Fibroblast of skin of abdomen (primary cell): ENCODE results near the gene SLC18B1. TPM values are rescaled to one million over a fixed set of nuclear protein-coding genes. Genes with fewer than 3 reads are reported as not detected.

Source experiments
- DNase-seq: peaks from one replicate; pipeline ENCODE4 v3.0.0-alpha.2; 2013
- polyA plus RNA-seq, 2 experiments: library from polyadenylated mRNA; unstranded; fragments of 120-200 nt; gene quantifications; one replicate each; pipeline ENCODE4 v1.2.1, GENCODE V29; 2013; ENCODE audit not compliant: insufficient read length in 2 of 2

The SLC18B1 gene
- polyA plus RNA-seq (2013, experiment 1 of 2; ENCODE audit: insufficient read length) = 5.9 TPM
- 6.3 TPM for polyA plus RNA-seq (2013, experiment 2 of 2; ENCODE audit: insufficient read length)

DNA sequence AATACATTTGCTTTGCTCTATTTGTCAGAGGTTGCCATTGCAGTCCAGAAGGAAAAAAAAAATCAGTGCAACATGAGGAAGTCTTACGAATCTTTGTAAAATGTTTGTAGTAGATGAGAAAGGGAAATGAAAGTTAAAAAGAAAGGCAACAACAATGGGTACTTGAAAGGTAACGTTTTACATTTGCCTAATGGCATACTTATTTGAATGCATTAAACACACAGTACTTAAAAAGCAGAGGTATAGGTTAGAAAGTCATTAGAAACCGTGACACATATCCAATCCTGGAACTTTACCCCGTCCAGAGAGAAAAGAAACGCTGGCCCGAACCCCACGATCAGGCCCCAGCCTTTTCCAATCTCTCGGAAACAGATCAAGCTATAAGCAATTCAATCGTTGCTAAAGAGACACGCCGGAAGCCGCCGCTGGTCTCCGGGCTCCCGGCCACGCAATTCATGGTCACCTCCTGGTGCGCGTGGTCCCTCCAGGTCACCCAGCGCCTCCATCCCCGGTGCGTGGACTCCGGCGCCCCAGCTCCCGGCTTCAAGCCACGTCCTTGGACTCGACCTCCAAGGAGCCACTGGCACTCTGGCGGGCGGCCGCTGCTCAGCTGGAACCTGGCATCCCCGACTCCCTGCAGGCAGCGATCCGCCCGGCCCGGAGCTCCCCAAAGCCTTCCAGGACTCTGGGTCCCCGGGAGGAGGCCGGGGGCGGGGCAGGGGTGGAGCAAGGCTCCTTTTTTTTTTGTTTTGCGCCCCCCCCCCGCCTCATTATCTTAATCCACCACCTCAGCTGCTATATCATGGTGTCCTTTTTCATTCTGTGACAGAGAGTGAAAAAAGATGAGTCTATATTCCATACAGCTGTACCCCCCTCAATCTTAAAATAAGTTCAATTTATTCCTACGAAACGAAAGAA, at the start of gene SLC18B1:
TSS of gene SLC18B1 (minus strand) at position 687 of the 918 bp plus-strand sequence. CDS start at position 506, 181 bp downstream.
- peak; percentile 16 for DNase-seq

DNA sequence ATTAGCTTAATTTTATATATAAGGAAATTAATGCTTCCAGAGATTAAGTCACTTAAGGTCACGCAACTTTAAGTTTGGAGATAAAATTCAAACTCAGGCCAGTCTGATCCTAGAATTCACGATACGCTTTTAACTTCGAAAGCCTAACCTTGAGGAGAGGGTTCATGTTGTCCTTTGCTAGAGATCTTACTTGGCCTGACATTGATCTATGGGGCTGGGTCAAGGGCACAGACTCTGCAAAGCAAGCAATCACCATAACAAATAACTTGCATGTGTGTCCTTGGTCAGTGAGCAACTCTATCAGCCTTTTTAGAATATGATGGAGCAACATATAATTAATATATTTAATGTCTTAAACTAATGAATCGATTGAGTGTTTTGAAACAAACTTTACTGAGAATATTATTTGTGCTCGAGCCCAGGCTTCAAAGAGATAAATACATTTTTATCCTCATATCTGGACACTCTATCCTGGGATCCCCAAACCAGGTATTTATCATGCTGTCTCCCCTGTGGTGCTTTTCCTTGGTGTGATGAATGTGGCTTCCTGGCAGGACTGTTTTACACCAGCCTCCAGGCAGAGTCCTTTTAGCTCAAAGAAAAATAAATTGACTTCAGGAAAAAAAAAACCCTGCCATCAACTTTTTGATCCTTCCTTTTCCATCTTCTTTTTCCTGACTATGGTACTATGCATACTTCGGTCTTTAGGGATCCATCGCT, 45.0 kb upstream of the SLC18B1 start:
- DNase-seq = no peak

DNA sequence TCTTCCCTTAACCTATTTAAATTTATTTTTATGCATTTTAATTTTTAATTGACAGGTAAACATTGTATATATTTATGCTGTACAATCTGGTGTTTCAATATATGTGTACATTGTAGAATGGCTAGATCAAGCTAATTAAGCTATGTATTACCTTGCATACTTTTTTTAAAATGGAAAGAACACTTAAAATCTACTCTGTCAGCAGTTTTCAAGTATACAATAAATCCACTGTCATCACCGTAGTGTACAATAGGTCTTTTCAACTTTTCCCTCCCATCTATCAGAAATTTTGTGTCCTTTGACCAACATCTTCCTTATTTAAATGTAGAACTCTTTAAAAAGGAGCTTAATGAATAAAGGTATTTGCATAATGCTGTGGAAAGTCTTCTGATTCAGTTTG, 43.5 kb upstream of the SLC18B1 start:
- no peak for DNase-seq

DNA sequence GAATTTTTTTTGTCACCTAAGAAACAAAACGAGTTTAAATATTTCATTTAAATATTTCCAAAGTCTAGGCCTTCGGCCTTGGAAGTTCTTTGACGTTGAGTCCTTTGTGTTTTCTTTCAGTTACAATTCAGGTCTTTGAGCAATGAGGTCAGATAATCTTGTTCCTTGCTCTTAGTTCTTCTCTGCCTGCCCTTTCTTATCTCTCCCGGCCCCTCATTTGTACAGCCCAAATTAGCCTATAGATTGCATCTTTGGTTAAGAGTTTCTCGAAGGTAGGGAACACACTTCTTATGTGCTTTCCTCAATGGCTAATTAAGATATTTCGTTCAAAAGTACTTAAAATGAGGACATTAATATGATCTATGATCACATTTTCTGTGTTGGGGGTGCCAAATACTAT, 34.5 kb upstream of the SLC18B1 start:
- no peak for DNase-seq

DNA sequence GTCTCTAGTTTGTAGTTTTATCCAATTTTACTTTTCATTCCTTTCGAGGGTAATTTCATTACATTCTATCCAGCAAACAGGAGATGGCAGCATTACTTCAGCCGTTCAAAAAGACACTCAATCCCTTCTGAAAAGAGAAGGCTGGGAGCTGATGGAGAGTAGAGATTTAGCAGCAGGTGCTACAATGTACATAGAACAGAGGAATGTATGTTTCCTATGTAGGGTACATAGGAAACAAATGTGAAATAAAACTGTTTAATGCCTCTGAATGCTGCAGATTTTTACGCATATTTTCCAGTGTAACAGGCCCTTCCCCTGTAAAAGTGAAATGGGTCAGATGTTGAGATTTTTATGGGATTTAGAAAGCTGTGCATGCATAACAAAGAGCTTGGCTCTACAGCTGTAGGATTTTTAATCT, 31.9 kb upstream of the SLC18B1 start:
- DNase-seq = peak; percentile 38

DNA sequence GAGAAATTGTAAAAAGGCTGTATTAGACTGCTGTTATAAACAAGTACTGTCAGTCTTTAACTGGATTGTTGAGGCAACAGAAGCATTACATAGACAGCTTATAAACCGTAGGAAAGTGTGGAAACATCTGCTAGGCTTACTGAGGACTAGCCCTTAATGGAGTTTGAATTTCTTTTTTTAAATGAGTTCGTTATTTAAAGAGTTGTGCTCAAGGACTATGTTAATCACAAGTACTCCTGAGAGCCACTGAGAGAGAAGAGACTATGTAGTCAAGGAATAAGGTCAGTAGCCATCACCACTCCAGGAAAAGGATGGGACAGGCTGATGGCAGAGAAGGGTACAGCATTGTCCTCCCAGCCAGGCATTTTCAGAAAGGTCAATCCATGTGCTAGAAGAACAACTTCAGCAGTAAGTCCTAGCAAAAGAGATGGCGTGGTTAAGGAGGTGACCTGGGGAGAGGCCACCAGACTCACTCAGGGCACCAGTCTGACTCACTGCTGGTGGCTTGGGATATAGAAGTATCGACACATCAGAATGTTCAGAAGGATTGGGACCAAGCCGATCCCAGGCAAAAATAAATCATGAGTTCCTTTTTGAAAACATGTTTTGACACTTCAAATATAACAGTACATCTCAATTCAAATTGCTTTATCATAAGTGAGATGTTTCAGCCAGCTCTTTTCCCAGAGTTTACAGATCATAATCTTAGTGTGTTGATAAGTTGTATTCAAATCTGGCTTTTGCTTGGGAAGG, 22.4 kb upstream of the SLC18B1 start:
- peak; percentile 16 for DNase-seq

DNA sequence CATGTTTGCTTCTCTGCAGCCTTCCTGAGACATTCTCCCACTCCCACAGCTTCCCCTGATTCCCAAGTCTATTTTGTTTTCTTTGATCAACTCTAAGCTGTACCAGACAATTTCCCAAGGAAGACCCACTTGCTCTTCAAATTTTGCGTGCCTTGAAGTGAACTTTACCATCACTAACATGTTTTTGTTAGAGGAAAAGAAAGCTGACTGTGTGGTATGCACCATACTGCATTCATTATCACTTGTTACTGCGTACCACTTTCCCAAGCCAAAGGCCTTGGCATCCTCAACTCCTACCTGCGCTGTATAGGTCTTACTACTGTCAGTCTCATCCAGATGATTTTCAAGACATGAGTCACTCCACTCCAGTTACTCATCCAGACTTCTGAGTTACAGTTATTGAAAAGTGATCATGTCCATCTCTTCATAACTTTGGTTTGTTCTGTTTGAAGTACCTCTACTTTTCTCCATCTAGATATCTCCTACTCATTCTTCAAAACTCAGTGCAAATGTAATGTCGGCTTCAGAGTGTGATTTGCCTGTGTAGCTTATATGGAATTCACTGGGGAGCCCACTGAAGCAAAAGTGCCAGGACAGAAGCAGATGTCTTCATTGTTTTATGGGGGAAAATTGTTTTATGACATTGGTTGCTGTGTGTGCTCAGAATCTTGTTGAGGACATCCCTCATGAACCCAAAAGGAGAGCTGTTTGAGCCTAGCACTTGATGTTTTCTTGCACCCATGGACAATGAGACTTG, 21.1 kb upstream of the SLC18B1 start:
- DNase-seq = peak; percentile 19

DNA sequence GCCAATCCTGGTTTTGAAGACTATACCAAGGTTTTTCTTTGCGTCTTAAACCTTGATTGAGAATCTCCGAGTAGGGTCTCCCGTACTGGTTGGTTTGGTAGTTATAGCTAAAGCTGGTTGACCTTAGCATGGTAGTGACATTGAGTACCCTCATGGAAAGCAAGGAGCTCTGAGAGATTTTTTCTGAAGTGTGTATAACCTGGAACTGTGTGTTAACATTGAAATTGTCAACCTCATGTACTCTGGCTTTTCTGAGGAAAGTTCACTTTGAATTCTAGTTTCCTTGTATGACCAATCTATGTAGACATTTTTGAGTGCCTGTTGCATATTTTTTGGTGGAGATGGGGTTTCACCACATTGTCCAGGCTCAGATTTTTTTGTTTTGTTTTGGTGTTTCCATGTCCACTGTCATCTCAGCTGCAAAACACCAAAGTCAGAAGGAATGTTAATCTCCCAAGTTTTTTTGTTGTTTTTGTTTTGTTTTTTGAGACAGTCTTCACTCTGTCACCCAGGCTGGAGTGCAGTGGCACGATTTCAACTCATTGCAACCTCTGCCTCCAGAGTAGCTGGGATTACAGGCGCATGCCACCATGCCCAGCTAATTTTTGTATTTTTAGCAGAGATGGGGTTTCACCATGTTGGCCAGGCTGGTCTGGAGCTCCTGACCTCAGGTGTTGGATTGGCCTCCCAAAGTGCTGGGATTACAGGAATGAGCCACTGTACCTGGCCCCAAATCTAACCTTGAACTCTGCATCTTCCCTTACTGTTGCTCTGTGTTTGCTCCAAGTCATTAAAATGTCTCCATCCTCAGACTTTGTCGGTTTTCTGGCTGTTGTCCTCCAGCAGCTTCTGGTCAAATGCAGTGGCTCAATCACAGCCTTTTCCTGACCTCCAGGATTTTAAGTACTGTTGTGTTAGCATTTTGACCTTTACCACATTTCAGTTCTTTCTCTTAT, 20.2 kb upstream of the SLC18B1 start:
- DNase-seq = no peak

DNA sequence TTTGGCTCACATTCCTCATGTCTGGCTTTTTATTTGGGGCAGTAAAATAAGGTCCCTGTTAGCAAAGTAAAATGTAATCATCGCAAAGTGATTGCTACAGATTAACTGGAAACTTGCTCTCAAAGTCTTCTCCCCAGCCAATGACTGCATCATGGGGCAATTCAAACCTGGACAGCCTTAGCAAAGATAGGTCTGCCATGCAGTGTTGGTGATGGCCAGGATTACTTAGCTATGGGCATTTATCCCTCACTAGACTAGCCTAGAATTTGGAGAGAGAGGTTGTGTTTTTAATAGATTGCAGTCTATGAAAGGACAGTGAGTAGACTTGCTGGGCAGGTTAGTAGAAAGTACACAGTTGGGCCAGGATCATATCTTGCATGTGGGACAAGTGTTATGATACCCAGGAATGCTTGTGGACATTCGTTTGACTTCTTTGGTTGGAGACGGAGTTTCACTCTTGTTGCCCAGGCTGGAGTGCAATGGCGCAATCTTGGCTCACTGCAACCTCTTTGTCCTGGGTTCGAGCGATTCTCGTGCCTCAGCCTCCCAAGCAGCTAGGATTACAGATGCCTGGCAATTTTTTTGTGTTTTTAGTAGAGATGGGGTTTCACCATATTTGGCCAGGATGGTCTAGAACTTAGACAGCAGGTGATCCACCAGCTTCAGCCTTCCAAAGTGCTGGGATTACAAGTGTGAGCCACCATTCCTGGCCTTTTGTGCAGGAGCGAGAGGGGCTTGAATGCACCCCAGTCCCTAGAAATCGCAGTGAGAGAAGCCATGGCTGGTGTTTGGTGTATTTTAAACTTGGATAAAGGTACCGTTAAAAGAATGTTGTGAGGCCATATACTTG, 19.3 kb upstream of the SLC18B1 start:
- DNase-seq = no peak

DNA sequence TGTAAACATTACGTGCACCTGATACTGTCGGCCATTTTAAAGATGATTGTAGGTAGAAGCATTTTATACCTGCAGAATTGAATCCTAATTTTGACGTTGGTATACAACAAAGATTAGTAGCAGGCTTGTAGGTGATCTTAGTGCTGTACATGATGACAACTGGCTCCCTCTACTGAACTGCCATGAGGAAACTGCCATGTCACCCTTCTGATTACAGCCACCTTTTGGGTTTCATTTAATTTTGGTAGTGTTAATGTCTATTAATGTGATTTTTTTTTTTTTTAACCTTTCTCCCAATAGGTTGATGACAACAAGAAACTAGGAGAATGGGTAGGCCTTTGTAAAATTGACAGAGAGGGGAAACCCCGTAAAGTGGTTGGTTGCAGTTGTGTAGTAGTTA, 18.2 kb upstream of the SLC18B1 start:
- DNase-seq = no peak

DNA sequence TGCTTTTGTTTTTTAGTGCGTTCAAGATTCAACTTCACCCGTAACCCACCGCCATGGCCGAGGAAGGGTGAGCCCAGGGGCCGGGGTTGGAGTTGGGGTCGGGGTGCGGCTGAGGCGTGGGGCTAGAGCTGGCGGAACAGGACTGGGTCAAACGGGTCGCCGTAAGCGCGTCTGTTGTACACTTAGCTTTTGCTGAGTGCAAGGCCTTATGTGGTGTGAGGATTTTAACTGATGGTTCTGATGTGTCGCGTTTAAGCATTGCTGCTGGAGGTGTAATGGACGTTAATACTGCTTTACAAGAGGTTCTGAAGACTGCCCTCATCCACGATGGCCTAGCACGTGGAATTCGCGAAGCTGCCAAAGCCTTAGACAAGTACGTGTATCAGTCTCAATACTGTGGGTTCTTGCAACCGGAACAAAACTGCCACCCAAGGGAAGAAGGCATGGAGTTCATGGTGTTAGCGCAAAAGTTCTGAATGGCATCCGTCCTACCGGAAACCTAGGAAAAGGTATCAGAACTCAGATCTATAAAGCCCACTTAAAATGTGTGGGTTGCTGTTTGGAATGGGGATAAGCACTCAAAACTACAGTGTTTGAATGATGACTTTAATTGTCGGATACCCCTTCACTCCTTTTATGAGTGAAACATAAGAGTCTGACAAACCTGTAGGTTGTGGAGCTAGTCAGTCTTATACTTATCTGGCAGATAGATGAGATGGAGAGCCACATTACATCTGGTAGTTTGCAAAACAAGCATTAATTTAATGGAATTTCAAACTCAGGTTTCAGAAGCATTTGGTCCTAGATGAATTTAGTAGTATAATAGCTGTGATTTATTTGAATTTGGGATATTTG, 16.5 kb upstream of the SLC18B1 start:
- DNase-seq = no peak

DNA sequence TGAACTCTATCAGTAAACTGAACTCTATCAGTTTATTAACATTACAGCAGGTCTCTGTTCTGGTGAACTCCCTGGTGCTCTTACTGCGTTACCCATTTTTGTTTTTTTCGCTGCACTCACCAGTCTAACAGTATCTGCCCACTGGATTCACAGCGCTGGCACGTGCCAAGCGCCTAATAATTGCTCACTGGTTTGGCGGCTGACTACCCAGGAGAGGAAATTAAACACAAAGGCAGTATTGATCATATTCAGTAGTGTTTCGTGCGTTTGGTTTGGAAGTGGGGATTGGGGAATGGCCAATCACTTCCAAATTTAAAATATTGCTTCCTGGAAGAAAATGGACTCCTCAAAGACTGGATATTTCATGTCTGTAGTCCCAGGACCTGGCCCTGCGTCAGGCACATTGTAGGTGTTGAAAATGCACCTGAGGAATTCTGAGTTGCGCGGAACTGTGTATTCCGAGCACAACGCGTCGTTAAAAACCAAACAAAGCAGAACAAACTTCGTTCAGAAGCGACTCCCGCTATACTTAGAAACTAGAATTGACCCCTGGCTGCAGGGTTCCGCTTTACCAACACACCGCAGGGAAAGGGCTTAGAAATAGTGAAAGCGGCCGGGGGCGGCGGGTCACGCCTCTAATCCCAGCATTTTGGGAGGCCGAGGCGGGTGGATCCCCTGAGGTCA, 14.9 kb upstream of the SLC18B1 start:
- peak; percentile 34 for DNase-seq

DNA sequence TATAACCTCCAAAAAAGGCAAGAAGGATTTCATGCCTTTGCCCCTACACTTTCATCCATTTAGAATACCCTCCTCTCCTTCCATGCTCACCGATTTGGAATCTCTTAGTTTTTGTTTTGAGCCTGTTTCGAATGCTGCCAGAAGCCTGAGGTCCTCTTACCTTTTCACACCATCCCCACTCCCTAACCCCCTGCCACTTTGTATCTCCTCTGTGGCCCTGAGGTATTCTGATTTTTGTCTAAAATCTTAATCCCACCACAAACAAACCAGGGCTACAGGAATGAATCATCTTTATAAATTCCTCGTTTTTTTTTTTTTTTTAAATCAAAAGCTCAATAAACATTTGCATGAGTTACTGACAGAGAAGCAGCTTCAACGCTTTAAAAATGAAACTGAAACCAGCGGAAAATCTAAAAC, 14.3 kb upstream of the SLC18B1 start:
- no peak for DNase-seq

DNA sequence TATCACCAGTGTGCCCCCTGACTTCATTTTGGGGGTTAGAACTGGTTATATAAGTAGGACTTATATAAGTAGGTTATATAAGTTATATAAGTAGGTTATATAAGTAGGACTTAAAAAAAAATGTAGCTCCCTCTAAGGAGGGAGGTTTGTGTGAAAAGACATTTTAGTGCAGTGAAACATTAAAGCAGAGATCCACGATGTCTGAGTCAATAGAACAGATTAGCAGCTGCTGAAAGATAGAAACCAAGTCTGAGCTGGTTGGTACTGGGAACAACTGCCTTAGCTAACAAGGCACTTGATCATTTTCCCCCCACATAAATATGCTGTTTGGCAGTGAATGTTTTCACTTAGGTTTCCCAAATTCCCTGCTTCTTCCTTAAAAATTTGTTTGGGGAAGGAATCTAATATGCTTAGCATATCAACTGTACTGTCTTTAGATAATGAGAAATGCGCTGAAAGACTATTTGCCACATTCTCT, 13.9 kb upstream of the SLC18B1 start:
- DNase-seq = peak; percentile 54

DNA sequence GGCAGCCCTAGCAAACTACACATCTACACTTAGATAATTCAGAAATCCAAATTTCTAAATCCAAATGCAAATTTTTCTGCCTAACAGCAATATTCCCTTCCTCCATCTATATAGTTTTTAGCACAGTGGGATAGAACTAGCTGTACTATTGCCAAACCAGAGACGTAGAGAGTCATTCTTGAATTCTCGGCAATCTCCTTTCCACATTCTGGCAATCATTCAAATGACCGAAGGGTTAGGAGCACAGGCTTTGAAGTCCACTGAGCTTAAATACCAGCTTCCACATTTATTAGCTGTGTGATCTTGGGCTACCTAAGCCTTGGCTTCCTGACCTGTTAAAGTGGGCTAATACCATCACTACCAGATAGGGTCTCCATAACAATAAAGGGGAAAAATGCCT, 12.8 kb upstream of the SLC18B1 start:
- DNase-seq = no peak

DNA sequence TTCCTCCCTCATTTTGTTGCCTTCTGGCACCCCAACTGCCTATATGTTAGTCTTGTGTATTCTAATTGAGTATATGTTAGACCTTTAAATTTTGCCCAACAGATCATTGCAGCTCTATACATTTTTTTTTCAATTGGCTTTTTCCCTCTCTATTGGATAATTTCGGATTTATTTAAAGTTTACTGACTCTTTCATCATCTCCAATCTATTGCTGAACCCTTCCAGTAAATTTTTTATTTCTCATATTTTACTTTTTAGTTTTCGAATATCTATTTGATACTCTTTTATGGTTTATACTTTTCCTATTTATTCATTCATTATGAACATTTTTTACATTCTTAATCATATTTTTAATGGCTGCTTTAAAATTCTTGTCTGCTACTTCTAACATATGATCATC, 7.1 kb upstream of the SLC18B1 start:
- DNase-seq = no peak

DNA sequence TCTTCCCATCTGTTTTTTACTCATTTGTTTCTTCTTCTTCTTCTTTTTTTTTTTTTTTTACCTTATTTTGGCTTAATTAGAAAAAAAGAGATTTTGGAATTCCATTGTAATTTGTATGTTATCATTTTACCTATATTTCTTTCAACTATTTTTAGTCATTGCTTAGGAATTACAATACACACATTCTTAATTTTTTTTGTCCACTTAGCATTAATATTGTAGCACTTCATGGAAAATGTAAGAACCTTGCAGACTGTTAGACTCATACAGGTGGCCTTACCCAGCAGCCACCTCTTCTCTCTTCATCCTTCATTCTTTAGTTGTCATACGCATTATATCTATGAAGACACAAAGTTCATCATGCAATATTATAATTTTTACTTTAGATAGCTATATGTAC, 5.8 kb upstream of the SLC18B1 start:
- DNase-seq = no peak

DNA sequence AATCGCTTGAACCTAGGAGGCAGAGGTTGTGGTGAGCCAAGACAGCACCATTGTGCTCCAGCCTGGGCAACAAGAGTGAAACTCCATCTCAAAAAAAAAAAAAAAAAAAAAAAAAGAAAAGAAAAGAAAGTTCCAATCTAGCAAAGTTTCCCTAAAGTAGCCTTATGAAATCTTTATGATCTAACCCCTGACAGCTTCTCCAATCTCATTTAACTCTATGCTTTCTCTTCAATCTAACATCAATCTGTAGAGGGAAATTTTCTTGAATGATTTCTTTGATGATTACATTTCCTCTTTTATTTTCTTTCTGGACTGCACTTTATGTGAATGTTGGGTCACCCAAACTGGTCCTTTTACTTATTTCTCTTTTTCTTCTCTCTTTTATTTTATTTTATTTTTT, 2.2 kb upstream of the SLC18B1 start:
- no peak for DNase-seq
